AG10803 (cell line): ENCODE data around the gene PIP5KL1.

ENCODE experiments used
- DNase-seq: peaks from one replicate; pipeline ENCODE4 v3.0.0; 2010; ENCODE audit warnings: low read depth
- H3K4me3 ChIP-seq: 2 replicates; pipeline ENCODE4 v1.5.1; 2011; ENCODE audit warnings: mild to moderate bottlenecking, low read length, control low read depth
- TF ChIP-seq, protein P1 (sequence below): conservative IDR thresholded peaks from 2 replicates; pipeline ENCODE4 v1.5.1; 2011; ENCODE audit warnings: mild to moderate bottlenecking, low read length, control low read depth, inconsistent platforms

PIP5KL1 gene

DNA sequence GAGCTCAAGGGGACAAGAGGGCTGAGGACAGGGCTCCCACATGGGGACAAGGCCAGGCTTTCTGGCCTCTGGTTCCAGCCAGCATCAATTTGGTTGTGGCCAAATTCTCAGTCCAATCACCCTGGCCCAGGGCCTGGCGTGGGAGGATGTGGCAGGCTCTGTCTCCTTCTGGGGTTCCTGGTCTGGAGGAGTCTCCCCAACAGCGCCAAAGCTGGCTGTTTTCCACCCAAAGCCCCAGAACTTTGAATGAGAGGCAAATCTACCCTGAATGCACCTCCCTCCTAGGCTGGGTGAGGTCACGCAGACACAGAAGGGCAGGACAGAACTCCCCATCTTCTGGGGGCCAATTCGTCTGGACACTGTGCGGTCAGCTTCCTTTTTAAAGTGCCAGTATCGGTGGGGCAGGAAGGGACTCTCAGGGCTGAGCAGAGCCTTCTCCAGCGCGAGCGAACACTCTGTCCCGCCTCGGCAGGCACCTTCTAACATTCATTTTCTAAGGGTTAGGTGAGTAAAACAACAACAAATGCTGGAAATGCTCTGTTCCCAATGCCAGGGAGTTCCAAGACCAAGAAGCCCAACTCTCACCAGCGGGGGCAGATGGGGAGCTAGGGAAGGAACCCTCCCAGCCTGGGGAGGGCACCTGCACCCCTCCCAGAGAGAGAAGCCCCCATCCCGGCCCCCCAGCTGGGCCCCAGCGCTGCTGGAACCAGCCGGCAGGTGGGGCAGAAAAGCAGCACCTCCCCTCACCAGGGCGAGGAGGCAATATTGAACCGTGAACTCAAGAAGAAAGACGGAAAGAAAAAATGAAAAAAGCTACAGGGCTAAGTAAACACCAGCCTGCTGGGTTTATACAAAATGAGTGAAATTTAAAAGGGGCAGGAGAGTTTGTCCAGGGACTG lies 10.7 kb upstream of the PIP5KL1 start:
- H3K4me3 ChIP-seq = no peak overlapping the region
- TF ChIP-seq, protein P1, sequence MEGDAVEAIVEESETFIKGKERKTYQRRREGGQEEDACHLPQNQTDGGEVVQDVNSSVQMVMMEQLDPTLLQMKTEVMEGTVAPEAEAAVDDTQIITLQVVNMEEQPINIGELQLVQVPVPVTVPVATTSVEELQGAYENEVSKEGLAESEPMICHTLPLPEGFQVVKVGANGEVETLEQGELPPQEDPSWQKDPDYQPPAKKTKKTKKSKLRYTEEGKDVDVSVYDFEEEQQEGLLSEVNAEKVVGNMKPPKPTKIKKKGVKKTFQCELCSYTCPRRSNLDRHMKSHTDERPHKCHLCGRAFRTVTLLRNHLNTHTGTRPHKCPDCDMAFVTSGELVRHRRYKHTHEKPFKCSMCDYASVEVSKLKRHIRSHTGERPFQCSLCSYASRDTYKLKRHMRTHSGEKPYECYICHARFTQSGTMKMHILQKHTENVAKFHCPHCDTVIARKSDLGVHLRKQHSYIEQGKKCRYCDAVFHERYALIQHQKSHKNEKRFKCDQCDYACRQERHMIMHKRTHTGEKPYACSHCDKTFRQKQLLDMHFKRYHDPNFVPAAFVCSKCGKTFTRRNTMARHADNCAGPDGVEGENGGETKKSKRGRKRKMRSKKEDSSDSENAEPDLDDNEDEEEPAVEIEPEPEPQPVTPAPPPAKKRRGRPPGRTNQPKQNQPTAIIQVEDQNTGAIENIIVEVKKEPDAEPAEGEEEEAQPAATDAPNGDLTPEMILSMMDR = no peak
- DNase-seq = no peak

DNA sequence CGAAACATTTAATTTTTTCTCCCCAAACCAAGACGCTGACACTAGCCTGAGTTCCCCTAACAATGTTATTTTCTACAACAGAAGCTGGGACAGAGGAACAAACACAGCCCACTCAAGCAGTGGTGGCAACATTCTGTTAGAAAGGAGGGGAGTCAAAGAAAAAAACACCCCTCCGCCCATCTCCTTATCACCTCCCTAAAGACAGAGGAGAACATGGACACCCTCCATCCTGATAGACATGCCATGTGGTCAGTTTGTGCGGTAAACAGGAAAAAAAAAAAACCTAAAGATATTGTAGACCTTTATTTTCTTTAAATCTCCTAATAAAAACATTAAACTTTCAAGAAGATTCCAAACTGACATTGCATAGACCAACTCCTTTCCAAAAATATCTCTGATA lies 10.0 kb upstream of the PIP5KL1 start:
- DNase-seq = no peak
- TF ChIP-seq, protein P1 = no peak
- no peak overlapping the region for H3K4me3 ChIP-seq

DNA sequence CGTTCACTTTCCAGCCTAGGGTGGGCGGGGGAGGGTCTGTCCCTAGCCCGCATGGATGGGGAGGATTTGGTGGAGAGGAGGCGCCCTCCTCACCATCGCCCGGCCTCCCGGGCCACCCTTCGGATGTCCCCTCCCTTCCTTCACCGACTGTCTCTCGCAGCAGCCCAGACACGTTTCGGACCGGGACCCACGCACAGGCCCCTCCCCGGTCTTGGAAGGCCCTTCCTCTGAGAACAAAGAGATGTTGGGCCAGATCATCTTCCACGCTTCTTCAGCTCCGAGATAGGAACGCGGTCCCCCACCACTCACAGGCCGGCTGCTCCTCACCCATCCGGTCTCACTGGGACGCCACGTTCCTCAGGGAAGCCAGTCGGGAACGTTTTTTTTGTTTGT lies 7.7 kb upstream of the PIP5KL1 start:
- DNase-seq = no peak
- H3K4me3 ChIP-seq = peak overlapping the region; percentile 93
- TF ChIP-seq, protein P1 = no peak

DNA sequence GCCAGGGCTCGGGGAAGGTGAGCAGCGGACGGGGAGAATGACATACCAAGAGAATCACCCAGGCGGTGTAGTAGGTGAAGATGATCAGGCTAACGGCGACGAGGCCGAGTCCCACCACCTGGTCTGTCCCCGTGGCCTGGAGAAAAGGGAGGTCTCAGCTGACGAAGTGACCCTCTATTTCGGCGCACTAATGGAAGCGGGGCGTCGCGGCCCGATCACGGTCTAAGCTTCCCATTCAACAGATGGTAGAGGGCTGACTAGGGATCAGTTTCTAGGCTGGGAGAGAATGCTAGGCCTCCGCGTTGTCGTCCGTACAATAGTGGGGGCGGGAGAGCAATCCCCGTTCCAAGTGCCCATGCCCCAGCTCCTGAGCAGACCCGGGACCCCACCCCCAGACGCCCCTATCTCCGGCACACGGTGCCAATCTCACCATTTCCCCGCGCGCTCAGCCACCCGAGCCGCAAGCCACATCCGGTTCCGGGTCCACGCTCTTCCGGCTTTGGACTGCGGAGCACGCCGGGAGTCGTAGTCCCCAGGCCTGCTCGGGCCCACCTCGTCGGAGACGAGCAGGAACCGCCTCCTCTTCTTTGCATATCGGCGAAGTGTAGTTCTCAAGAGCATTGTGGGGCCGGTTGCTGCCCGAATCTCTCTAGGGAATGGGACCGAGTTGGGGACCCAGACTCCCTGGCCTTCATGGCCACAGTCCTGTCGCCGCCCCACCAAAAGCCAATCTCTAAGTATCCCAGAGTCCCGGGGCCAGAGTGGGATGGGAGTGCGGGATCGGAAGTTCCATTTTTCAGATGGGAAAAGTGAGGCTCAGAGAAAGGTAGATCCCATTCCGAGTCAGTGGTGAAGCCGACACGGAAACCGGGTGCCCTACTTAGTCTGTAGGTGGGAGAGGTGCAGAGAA lies 7.1 kb upstream of the PIP5KL1 start, which contains the start of gene DPM2:
Gene DPM2, minus strand, starts transcription at position 467 of the 910 bp plus-strand sequence. Its CDS starts 34 bp downstream, at position 433.
- peak; percentile 80 for DNase-seq
- H3K4me3 ChIP-seq = peak within 1 kb of the TSS; percentile 93
- TF ChIP-seq, protein P1 = no peak

DNA sequence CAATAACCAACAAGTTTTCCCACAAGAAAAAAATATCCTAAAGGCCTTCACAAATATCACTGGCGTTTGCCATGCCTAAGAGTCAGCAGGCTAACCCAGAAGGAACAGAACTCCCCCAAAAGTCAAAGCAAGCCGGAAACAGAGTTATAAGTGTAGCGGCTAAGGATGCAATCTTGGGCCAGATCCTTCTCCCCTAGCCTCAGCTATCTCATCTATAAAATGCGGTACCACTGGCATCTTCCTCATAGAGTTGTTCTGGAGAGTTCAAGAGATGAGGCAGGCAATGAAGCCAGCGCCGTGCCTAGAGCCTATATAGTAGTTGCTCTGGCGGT lies 6.4 kb upstream of the PIP5KL1 start:
- DNase-seq = no peak
- H3K4me3 ChIP-seq = peak overlapping the region; percentile 93
- TF ChIP-seq, protein P1 = no peak

DNA sequence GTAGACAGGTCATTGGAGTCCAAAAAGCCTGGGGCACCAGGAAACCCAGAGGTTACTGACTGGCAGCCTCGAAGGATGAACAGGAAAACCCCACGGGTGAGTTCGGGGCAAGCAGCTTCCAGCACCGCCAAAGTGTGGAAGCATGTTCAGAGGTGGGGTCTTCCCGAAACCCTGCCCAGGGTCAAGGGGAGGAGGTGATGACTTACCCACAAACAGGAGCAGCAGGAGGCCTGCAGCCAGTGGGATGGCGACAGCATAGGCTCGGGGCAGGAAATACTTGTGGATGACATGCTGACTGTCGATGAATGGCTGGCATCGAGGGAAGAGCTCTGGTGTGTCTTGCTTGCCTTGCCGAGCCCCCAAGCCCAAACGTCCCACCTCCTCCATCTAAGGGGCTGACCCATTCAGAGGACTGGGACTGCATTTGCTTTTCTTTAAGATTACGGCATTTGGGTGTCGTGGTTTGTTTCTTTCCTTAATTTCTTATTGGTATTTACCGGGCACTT lies 5.8 kb upstream of the PIP5KL1 start:
- no peak for DNase-seq
- H3K4me3 ChIP-seq = peak overlapping the region; percentile 93
- TF ChIP-seq, protein P1 = no peak
